ENCODE results near the gene RHOB.
"Not testable (repeated sequence)": the region's sequence is repeated elsewhere in the genome, so short reads cannot be mapped to it uniquely, and the experiment has no call there.

Gene RHOB

DNA sequence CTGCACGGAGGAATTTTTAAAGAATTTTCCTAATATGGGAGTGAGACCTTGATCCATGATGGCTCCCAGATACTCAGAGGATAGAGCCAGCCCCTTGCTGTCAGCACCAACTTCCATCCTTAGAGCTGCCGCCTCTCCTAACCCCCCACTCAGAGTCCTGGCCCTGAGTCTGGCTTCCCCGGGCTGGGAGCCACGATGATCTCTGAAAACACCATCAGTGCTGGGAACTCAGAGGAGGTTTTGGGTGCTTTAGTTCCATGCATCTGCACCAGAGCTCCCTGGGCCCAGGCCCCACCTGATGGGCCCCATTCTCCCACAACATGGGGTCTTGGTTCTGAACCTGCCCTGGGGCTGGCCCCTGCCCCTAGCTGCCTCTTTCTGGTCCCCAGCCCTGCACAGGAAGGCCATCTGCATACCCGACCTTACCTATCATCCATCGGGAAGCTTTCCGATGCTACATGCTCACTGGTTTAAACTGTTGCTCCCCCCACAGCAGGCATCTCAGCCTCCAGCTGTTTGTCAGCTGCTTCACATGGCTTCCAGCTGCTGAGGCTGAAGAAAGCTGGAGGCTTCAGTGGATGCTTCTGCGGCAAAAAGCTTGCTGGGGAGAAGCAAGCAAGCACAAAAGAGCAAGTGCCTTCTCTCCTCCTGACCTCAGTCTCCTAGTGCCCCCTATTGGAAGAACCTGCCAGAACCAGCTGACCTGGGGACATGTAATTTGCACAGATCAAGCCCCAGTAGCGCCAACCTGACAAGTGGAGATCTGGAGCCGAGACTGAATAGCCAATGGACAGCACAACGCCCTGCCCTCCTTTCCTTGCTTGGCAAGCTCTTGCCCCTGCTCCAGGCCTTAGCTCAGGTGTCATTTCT is 24.2 kb upstream of the RHOB start:
- no peak for DNase-seq (ENCODE audit: low spot score)

DNA sequence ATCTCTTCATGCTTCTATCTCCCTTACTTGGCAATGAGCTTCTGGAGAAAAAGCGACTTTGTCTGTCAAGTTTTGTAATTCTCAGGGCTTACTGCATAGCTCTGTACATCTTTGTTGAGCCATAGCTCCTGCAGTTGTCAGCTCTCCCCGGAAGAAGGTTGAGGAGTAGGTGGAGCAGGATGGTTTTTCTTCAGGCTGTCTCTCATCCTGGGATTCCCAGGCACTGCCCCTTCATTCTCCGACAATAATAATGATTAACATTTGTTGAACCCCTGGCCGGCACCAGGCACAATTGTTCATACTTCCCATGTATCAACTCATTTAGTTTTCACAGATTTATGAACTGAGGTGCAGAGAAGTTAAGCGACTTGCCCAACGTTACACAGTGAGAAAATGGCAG is 23.5 kb upstream of the RHOB start:
- no peak for DNase-seq (ENCODE audit: low spot score)

DNA sequence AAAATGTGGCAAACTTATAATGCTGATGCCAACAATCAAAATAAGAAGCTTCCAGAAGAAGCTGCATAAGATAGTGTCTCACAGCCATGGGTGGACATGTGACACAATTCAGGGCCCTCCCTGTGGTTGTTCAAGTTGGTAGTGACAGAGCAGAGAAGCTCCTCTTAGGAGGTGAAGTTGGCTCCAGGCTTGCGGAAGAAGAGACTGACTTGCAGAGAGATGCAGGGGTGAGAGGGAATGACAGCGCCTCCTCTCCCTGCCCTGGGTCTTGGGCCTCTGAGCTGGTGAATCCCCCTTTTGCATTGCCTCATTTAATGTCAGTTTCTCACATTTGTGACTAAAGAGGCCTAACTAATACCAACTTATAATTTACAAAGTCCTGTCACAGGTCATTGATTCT is 23.0 kb upstream of the RHOB start:
- DNase-seq (ENCODE audit: low spot score): no peak

DNA sequence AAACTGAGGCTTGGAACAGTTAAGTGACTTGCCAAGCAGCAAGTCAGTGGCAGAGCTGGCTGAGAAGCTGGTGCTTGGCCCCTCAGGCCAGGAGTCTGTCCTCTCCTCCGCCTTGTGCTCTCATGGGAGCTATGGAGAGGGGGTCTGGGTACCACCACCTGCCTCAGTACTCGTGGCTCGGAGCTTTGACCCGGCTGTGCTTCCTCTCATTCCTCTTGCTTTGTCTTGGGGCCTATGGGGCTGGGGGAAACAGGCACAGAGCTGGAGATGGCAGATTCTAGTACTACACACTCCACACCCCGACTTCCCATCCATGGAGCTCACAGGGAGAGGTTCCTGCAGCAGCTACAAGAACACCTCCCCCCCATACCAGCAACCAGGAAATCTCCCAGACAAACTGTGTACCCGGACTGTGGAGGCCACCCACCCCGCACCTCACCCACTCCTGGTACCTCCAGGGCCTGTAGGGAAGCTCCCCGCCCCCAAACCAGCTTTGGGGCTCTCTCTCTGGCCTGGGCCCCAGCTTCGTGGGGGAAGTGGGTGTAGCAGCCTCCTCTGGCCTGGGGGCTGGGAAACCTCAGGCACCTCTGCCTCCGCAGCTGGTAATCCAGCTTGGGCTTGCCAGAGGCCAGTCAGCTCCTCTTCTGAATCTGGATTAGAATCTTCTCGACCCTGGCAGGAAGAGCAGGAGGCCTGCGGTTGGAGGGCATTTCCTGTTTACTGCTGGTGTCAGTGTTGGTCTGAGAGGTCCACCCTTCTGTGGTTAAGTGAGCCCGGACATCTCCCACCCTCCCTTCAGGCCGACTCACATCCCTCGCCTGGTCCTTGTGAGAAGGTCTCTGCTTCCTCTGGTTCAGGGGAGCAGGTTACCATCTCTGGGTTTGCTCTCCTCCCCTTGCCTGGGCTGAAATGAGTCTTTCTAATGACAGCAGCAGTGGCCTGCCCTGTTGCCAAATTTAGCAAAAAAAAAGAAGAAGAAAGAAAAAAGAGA is 22.3 kb upstream of the RHOB start:
- no peak for DNase-seq (ENCODE audit: low spot score)

DNA sequence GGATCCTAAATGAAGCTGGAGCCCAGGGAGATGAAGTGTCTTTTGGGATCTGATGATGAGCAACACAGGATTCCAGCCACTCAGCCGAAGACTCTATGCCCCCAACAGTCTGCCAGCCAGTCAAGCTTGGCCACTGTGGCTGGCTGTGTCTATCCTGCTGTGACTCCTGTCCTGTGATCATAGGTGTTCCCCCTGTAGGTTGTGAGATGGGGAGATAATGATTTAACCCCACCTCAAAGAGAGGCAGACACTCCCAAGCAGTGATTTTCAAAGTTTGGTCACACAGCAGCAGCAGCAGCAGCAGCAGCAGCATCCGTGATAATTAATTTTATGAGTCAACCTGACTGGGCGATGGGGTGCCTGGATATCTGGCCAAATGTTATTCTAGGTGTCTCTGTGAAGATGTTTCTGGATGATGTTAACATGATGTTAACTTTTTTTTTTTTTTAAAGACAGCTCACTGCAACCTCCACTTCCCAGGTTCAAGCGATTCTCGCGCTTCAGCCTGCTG is 21.4 kb upstream of the RHOB start:
- DNase-seq (ENCODE audit: low spot score): no peak

DNA sequence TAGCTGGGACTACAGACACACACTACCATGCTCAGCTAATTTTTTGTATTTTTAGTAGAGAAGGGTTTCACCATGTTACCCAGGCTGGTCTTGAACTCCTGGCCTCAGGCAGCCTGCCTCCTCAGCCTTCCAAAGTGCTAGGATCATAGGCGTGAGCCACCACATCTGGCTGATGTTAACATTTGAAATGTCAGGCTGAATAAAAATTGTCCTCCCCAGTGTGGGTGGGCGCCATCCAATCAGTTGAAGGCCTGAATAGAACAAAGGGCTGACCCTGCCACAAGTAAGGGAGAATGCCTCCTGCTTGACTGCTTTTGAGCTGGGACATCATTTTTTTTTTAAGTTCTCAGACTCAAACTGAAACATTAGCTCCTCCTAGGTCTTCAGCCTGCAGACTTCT is 21.0 kb upstream of the RHOB start:
- no peak for DNase-seq (ENCODE audit: low spot score)

DNA sequence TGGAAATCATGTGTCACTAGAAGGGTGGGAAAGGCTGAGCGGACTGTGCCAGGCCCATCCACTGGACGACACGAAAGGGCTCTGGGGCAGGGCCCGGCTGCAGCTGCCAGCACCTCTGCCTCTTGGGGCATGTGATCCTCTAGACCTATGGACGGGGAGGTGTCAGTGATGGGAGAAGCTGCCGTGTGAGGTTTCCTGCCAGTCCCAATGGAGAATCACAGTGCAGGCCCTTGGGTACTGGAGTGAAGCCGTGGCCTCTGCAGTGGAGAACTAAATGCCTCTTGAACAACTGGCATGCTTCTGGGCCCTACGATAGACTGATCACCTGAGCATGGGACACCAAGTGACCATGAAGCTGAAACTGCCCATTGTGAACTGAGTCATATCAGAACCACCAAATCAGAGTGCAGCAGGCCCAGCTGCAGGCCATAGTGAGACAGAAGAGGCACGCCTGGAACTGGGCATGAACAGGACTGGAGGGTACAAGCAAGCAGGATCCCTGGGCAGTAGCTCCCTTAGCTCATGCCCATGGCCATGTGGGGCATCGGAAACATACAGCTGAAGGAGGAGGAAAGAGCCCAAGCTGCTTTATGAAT is 18.8 kb upstream of the RHOB start:
- DNase-seq (ENCODE audit: low spot score): no peak

DNA sequence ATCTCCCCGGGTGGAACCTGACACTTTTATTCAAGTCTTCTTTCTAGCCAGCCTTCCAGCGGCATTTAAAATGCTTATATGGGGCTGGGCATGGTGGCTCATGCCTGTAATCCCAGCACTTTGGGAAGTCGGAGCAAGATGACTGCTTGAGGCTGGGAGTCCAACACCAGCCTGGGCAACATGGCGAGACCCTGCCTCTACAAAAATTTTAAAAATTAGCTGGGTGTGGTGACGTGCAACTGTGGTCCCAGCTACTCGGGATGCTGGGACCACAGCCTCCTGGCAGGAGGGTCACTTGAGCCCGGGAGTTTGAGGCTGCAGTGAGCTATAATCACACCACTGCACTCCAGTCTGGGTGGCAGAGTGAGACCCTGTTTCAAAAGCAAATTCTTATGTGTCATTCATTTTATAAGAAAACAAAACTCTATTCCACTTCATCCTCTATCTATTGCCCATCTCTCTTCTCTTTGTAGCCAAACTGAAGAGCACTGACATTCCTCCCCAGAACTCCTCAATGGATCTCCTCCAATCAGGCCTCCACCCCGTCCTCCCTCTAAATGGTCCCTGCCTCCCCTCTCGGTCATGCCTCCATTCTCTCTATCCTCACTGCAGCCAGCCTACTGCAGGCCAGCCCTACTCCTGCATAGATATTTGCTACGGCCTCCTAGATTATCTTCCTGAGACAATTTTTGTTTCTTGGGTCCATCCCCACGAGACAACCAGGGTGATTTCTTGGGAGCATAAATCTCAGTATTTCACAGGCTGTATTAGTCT is 18.0 kb upstream of the RHOB start:
- no peak for DNase-seq (ENCODE audit: low spot score)

DNA sequence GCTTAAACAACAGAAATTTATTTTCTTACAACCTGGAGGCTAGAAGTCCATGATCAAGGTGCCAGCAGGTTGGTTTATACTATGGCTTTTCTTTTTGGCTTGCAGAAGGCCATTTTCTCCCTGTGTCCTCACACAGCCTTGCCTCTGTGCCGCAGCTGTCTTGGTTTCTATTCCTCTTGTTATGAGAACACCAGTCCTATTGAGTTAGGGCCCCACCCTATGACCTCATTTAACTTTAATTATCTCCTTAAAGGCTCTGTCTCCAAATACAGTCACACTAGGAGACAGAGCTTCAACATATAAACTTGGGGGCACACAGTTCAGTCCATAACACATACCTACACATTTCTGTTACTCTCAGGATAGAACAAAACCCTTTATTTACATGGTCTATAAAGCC is 17.3 kb upstream of the RHOB start:
- DNase-seq (ENCODE audit: low spot score): no peak

DNA sequence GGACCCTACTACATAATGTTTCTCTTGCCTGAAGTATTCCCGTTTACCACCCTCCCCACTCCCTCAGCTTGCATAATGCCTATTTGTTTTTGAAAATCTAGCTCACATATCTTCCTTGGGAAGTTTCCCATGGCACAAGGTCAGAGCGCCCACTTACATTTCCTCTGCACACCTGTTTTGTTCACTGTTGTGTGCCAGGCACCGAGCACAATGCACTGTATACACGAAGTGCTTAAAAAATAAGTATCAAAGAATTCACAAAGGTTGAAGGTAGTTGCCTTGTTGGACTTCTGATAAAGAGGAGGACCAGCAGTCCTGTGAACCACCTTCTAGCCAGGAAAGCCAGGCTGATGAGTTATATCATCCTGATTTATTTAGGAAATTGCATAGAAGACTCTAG is 16.8 kb upstream of the RHOB start:
- no peak for DNase-seq (ENCODE audit: low spot score)

DNA sequence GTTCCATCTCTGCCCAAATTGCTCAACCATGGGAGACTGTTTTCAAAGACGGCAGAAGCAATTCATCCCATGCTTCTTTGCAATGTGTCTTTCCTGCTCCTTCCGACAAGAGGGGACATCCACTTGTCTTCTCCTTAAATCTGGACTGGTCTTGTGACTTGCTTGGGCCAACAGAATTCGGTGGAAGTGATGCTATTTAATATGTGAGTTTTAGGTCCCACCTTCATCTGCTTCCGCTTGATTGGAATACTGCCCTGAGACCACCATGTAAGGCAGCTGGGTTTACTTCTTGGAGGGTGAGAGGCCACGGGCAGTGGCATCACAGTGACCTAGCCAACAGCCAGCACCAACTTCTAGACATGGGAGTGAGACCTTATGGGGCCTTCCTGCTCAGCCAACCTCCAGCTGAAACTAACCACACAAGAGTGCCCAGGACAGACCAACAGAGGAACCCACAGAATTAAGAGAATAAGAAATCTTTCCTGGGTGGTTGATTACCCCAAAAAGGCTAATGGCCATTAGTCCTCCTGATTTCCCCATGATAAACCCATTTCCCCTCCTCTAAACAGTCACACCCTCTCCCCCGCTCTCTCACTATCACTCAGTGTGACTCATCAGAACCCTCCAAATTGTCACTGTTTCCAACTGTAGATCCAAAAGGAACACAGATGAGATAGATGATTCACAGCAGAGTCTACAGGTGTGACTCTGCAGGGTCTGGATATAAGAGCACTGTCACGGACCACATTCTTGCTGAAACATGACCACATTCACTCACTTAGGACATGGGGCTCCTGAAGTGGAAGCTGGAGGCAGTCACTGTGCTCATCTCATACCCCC is 16.2 kb upstream of the RHOB start:
- DNase-seq (ENCODE audit: low spot score): no peak

DNA sequence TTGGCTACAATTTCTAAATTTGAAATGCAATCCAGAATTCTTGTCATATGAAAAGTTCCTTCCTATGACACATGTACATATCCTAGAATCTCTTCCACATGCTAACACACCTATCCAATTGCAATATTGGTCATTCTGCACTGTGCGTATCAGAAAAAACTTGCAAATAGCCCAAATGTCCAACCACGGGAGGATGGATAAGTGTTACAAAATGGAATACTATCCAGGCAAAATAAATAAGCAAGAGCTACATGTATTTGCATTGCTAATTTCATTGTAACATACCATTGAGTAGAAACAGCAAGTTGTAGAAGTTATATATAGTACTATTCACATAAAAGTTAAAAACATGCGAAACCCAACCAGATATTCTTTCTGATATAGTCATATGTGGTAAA is 15.6 kb upstream of the RHOB start:
- DNase-seq (ENCODE audit: low spot score): no peak

DNA sequence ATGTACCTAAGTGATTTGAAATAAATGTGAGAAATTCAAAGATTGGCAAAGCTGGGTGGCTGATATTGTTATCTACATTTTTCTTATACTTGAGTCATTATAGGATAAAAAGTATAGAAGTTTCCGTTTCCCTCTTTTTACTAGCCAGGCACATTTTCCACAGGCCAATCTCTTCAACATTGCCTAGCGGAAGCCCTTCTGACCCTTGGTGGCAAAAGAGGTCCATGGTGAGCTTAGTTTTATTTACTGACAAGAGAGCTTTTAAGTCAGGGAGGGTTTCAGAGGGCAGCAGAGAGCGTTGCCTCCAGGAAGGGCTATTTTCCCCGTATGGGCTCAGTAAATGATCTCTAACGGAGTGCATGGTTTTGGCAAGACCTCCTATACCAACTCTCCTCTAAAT is 15.1 kb upstream of the RHOB start:
- DNase-seq (ENCODE audit: low spot score): no peak

DNA sequence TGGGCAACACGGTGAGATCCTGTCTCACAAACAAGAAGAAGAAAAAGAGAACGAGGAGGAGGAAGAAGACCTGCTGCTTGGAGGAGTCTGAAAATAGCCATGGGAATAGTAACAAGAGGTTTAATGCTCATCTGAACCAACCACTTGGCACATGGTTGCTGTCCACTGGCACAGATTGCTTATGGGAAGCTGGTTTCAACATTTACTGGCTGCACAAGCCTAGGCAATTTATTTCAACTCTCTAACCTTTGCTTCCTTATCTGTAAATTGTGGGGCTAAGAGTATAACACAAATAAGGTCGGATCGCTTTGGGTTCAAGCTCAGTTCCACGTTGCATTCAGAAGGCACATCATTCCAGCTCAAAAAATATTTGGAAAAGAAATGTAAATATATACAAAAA is 14.2 kb upstream of the RHOB start:
- DNase-seq (ENCODE audit: low spot score): no peak

DNA sequence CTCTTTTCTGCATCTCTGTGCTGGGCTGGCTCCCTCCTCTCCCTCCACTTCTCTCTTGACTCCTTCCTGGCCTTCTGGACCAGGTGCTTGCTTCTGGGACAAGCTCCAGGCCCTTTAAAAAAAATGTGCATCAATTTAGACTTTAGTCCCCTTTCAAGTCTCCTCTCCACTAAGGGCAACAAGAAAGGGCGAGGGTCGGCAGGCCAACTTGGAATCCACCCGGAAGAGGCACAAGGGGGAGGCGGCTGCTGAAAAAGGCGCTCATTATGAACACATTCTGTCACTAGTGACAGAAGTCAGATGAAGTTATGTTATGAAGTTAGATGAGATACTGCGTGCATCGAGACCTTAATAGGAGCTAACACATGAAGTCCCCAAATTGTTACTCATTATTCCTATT is 13.6 kb upstream of the RHOB start:
- no peak for DNase-seq (ENCODE audit: low spot score)

DNA sequence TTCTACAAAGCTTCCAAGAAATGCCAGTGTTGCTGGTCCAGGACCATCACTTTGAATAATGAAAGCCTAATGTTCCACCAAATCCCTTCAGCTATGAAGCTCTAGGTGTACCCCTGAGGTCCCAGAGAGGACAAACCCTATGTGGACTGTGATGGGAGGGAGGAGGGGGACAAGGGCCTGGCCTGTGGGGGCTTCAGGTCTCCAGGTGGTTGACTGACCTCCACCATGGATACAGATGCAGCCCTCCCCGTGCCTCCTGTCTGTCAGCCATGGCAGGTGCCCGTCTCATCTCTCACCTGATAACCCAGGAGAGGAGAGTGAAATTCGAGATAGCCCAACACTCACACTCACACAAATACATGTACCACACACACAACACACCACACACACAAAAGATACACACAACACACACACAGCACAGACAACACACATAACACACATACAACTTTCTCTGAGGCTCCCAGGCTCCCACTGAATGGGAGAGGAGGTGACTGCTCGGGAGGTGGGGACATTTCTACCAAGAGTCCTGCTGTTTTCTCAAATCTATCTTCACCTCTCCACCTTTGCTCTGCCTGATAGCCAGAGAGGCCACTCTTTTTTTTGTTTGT is 12.8 kb upstream of the RHOB start:
- no peak for DNase-seq (ENCODE audit: low spot score)

DNA sequence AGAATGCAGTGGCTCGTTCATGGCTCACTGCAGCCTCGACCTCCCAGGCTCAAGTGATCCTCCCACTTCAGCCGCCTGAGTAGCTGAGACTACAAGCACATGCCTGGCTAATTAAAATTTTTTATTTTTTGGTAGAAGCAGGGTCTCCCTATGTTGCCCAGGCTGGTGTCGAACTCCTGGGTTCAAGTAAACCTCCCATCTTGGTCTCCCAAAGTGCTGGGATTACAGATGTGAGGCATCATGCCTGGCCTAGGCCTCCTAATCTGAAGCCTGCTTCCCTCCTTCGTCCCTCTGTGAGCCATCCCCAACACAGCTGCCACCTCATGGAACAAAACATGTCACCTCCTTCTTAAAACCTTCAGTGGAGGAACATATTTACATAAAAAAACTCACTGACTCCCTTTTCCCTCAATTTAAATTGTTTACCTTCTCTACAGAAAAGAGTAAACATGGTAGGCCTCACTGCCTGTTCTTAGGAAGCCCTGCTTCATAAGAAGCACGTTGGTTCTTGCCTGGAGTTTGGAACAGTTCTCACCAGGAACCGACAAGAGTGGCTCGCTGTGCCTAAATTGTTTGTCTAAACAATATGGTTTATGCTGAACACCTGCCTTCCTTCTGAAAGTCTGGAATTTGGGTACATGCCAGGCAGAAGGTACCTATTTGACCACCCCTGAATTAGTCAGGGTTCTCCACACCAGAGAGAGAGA is 12.1 kb upstream of the RHOB start:
- no peak for DNase-seq (ENCODE audit: low spot score)

DNA sequence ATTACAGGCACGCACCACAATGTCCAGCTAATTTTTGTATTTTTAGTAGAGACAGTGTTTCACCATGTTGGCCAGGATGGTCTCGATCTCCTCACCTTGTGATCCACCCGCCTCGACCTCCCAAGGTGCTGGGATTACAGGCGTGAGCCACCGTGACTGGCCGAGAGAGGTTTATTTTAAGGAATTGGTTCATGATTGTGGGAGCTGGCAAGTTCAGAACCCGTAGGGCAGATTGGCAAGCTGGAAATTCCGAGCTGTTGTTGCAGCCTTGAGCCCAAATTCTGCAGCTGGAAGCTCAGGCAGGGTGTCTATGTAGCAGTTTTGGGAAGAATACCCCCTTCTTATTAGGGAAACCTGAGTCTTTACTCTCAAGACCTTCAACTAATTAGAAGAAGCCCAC is 11.4 kb upstream of the RHOB start:
- DNase-seq (ENCODE audit: low spot score): not testable (repeated sequence)

DNA sequence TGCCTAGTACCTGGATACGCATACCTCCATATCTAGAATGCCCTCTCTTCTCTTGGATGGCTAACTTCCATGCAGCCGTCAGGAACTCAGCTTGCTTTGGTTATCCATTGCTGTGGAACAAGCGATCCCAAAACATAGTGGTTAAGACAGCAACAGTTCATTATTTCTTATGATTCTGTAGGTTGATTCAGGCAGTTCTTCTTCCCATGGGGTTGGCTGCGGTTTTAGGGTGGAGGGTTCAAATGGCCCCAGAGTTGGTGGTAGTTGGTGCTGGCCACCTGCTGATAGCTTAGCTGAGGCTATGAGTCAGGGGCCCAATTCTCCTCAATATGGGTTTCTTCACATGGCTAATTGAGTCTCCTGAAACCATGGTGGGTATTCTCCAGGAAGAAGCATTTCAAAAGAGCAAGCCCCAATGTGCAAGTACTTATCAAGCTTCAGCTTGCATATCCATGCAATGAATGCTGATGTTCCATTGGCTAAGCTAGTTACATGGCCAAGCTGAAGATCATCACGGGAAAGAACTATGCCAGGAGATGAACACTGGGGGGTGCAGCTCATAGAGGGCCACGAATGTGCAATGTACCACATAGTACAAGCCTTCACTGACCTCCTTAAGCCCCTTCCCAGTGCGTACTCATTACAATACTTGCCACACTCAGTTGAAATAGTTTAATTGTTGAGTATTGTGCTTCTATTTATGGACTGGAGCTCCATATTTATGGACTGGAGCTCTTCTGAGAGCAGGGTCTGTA is 10.0 kb upstream of the RHOB start:
- DNase-seq (ENCODE audit: low spot score): no peak

Data from HuH-7.5 (cell line).